H1 (cell line): ENCODE measurements around the gene VAT1. TPM values are rescaled to one million over a fixed set of nuclear protein-coding genes. Genes with fewer than 3 reads are reported as not detected.

ENCODE experiments used
- CTCF ChIA-PET: fragments of 300-600 bp; sonication (Branson Sonifier 250); formaldehyde crosslinking; loops from one replicate; lab custom pipeline; 2021; ENCODE audit not compliant: partially characterized antibody; lab: Charles Lee
- POLR2A ChIA-PET: fragments of 300-600 bp; sonication (Branson Sonifier 250); formaldehyde crosslinking; loops from one replicate; lab custom pipeline; 2021; ENCODE audit warnings: inconsistent platforms; ENCODE audit not compliant: partially characterized antibody; lab: Charles Lee
- DNase-seq, 2 experiments: peaks; one replicate each; pipeline versions ENCODE4 v3.0.0 to v3.0.0-alpha.2; 2010 to 2022; ENCODE audit warnings: low spot score in 2 of 2, low read depth in 1 of 2, mixed read lengths in 1 of 2
- FAIRE-seq: peaks from 2 replicates; lab custom pipeline; 2011; peaks lifted over from hg19 to GRCh38; lab: Jason Lieb, UNC
- H2AFZ ChIP-seq: 2 replicates; pipeline ENCODE4 v1.8.1; 2012; ENCODE audit warnings: low read length, inconsistent platforms
- H2AK5ac ChIP-seq: 2 replicates; pipeline ENCODE4 v1.6.1; 2013; ENCODE audit warnings: low read depth, low read length
- H2BK120ac ChIP-seq: replicated peaks from 2 replicates; pipeline ENCODE3; 2013; ENCODE audit warnings: low read depth, low read length, inconsistent platforms
- H2BK12ac ChIP-seq: 2 replicates; pipeline ENCODE4 v1.6.1; 2013; ENCODE audit warnings: low read depth, low read length
- H2BK15ac ChIP-seq: 2 replicates; pipeline ENCODE4 v1.6.1; 2013; ENCODE audit warnings: low read length
- H2BK20ac ChIP-seq: 2 replicates; pipeline ENCODE4 v1.6.1; 2013; ENCODE audit warnings: low read length
- H2BK5ac ChIP-seq: 2 replicates; pipeline ENCODE4 v1.6.1; 2013; ENCODE audit warnings: low read depth, low read length
- H3K14ac ChIP-seq: 2 replicates; pipeline ENCODE4 v1.6.1; 2013; ENCODE audit warnings: inconsistent platforms; ENCODE audit not compliant: insufficient read length
- H3K18ac ChIP-seq: 2 replicates; pipeline ENCODE4 v1.6.1; 2013; ENCODE audit warnings: low read length; ENCODE audit errors: extremely low read depth
- H3K23ac ChIP-seq: 2 replicates; pipeline ENCODE4 v1.6.1; 2013; ENCODE audit warnings: inconsistent platforms; ENCODE audit not compliant: insufficient read length
- H3K23me2 ChIP-seq: 2 replicates; pipeline ENCODE4 v1.6.1; 2013; ENCODE audit warnings: low read depth, low read length
- H3K27ac ChIP-seq: 2 replicates; pipeline ENCODE4 v1.6.1; 2011; ENCODE audit warnings: low read depth, low read length, inconsistent platforms
- H3K27me3 ChIP-seq, 4 experiments: replicated peaks in 1 of 4; 1 replicate in 1 of 4; 2 replicates in 3 of 4; pipeline versions ENCODE4 v1.6.1 to v1.8.1; 2011 to 2013; ENCODE audit warnings: low read length in 3 of 4, mild to moderate bottlenecking in 3 of 4, inconsistent platforms in 2 of 4, mixed read lengths in 2 of 4, moderate library complexity in 1 of 4; ENCODE audit not compliant: control insufficient read depth in 3 of 4, insufficient read depth in 3 of 4; ENCODE audit errors: extremely low read depth in 1 of 4
- H3K36me3 ChIP-seq, 4 experiments: 2 replicates each; pipeline versions ENCODE4 v1.6.1 to v1.8.1; 2011 to 2013; ENCODE audit warnings: mild to moderate bottlenecking in 4 of 4, low read length in 3 of 4, moderate library complexity in 2 of 4, control low read depth in 1 of 4, inconsistent platforms in 1 of 4; ENCODE audit not compliant: insufficient read depth in 4 of 4, control insufficient read depth in 2 of 4
- H3K4ac ChIP-seq: replicated peaks from 2 replicates; pipeline ENCODE3; 2013; ENCODE audit warnings: low read length, low read depth, mixed read lengths, inconsistent platforms; ENCODE audit not compliant: insufficient read length
- H3K4me1 ChIP-seq, 4 experiments: replicated peaks in 1 of 4; 1 replicate in 1 of 4; 2 replicates in 3 of 4; pipeline versions ENCODE4 v1.6.1 to v1.8.1; 2011 to 2013; ENCODE audit warnings: low read length in 3 of 4, inconsistent platforms in 2 of 4, mixed read lengths in 1 of 4; ENCODE audit not compliant: insufficient read depth in 4 of 4, control insufficient read depth in 3 of 4
- H3K4me2 ChIP-seq, 2 experiments: 2 replicates each; pipeline versions ENCODE4 v1.6.1 to v1.8.1; 2011 to 2013; ENCODE audit warnings: low read depth in 2 of 2, low read length in 2 of 2, control low read depth in 1 of 2, inconsistent platforms in 1 of 2, mild to moderate bottlenecking in 1 of 2; ENCODE audit not compliant: insufficient read depth in 1 of 2
- H3K4me3 ChIP-seq, 4 experiments: fragments of 200-600, 300-600 bp in 1 of 4; sonication (generic), shearing (Covaris generic), sonication (Bioruptor Twin) in 1 of 4; 2 replicates each; pipeline versions ENCODE4 v1.5.1 to v1.8.1; 2011 to 2016; ENCODE audit warnings: low read length in 4 of 4, low read depth in 3 of 4, control low read depth in 2 of 4, inconsistent platforms in 2 of 4, mild to moderate bottlenecking in 2 of 4, mixed read lengths in 1 of 4, moderate library complexity in 1 of 4; ENCODE audit not compliant: insufficient read depth in 2 of 4; ENCODE audit errors: extremely low read depth in 1 of 4
- H3K56ac ChIP-seq: replicated peaks from 2 replicates; pipeline ENCODE3; 2013; ENCODE audit warnings: low read depth, mild to moderate bottlenecking, mixed read lengths, low read length, inconsistent platforms; ENCODE audit not compliant: insufficient read length
- H3K79me1 ChIP-seq: 2 replicates; pipeline ENCODE4 v1.6.1; 2013; ENCODE audit warnings: low read depth, low read length, control low read depth
- H3K79me2 ChIP-seq, 2 experiments: 2 replicates each; pipeline versions ENCODE4 v1.6.1 to v1.8.1; 2012 to 2013; ENCODE audit warnings: low read length in 2 of 2, mild to moderate bottlenecking in 2 of 2, inconsistent platforms in 1 of 2; ENCODE audit not compliant: insufficient read depth in 2 of 2, control insufficient read depth in 1 of 2
- H3K9ac ChIP-seq, 4 experiments: replicated peaks in 1 of 4; 1 replicate in 1 of 4; 2 replicates in 3 of 4; pipeline versions ENCODE4 v1.6.1 to v1.8.1; 2011 to 2013; ENCODE audit warnings: low read depth in 3 of 4, low read length in 3 of 4, control low read depth in 2 of 4, mild to moderate bottlenecking in 2 of 4, moderate library complexity in 2 of 4, inconsistent platforms in 1 of 4; ENCODE audit errors: extremely low read depth in 1 of 4
- H3K9me3 ChIP-seq, 2 experiments: 2 replicates each; pipeline versions ENCODE4 v1.6.1 to v1.8.1; 2012 to 2013; ENCODE audit warnings: mild to moderate bottlenecking in 2 of 2, moderate library complexity in 2 of 2, control low read depth in 1 of 2, inconsistent platforms in 1 of 2, low read depth in 1 of 2, low read length in 1 of 2, mixed read lengths in 1 of 2; ENCODE audit not compliant: insufficient read depth in 2 of 2
- H4K20me1 ChIP-seq, 2 experiments: replicated peaks in 1 of 2; 2 replicates each; pipeline versions ENCODE3 to v1.8.1; 2011 to 2013; ENCODE audit warnings: inconsistent platforms in 2 of 2, low read length in 2 of 2, mild to moderate bottlenecking in 1 of 2; ENCODE audit not compliant: insufficient read depth in 2 of 2, control insufficient read depth in 1 of 2
- H4K5ac ChIP-seq: 2 replicates; pipeline ENCODE4 v1.6.1; 2013; ENCODE audit warnings: low read length, low read depth, mixed read lengths, inconsistent platforms; ENCODE audit not compliant: insufficient read length
- H4K8ac ChIP-seq: 2 replicates; pipeline ENCODE4 v1.8.0; 2013; ENCODE audit warnings: mild to moderate bottlenecking, moderate library complexity, low read length, inconsistent platforms; ENCODE audit not compliant: insufficient read depth; ENCODE audit errors: extremely low read depth
- H4K91ac ChIP-seq: replicated peaks from 2 replicates; pipeline ENCODE3; 2013; ENCODE audit warnings: low read length, mixed read lengths, inconsistent platforms; ENCODE audit not compliant: insufficient read length
- CEBPB ChIP-seq: IDR thresholded peaks from 2 replicates; pipeline ENCODE4 v1.6.1; 2012; ENCODE audit warnings: low read depth, low read length
- RXRA ChIP-seq: IDR thresholded peaks from 2 replicates; pipeline ENCODE4 v1.6.1; 2011; ENCODE audit warnings: low read depth, mild to moderate bottlenecking, low read length, moderate library complexity; ENCODE audit not compliant: insufficient read depth
- WGBS, 2 experiments: shearing (Covaris generic) in 1 of 2; methylation state at CpG; one replicate each; pipeline versions ENCODE4 v1.1.6 to v1.1.7; 2013 to 2015; ENCODE audit warnings: low lambda C conversion rate in 2 of 2, mixed read lengths in 2 of 2, inconsistent platforms in 1 of 2, low coverage in 1 of 2, missing lambda C conversion rate in 1 of 2; ENCODE audit not compliant: insufficient replicate concordance in 2 of 2, insufficient coverage in 1 of 2, insufficient read length in 1 of 2; ENCODE audit errors: extremely low coverage in 1 of 2, missing lambda C conversion rate in 1 of 2; 5-methylcytosine and 5-hydroxymethylcytosine counted together
- polyA plus RNA-seq, 7 experiments: library from polyadenylated mRNA; depleted of rRNA in 3 of 7; stranded (reverse) in 5 of 7; unstranded in 2 of 7; fragments of >200 nt in 5 of 7; fragments of 200-250 nt in 2 of 7; gene quantifications; 1 replicate in 5 of 7; 2 replicates in 1 of 7; 4 replicates in 1 of 7; pipeline versions ENCODE4 v1.2.1 to v1.2.3, GENCODE V29; 2011 to 2013; ENCODE audit warnings: missing spikeins in 2 of 7, mixed read lengths in 2 of 7
- total RNA-seq: library from RNA; stranded (reverse); fragmentation: NEBNext Ultra II Directional; extraction: Animal tissue kit (Norgen Biotek cat#: 25700); gene quantifications from 2 replicates; pipeline ENCODE4 v1.2.1, GENCODE V29; 2021
- TF ChIP-seq, protein P1 (sequence below): IDR thresholded peaks from 2 replicates; pipeline ENCODE4 v1.6.1; 2012; ENCODE audit warnings: low read length, inconsistent platforms

The VAT1 gene
- total and polyA plus RNA-seq, 2 of the 8 experiments (the other 6 are each of a cell fraction or from before 2014, with no cell fraction given) = 200 to 295 TPM

- Histone ChIP-seq H3K18ac (no peak overlapping the region), H3K79me1 (peaks cover 2% of the 10 kb centered on the region; the same call in 1 of the 2 replicates), H2BK5ac (no peak overlapping the region), H3K23ac (no peak overlapping the region), H4K5ac (no peak overlapping the region), H3K27me3 (no peaks in the 10 kb centered on the region), H3K79me2 (peaks cover 11 to 20% of the 10 kb centered on the region in 2 experiments), H3K27ac (no peak overlapping the region), H3K9me3 (no peaks in the 10 kb centered on the region), H2BK20ac (no peak overlapping the region), H2BK12ac (no peak overlapping the region), H3K4me1 (peaks cover 3 to 12% (median 4%) of the 10 kb centered on the region in 4 experiments; a peak in 6 of 7 replicates)
- CTCF ChIA-PET = interaction anchor here (0.5 to 2.7 kb wide), 23 partner anchors 9 to 217 kb away, joined by 3 to 20 read pairs (median 5); partner anchors contain the start of genes IFI35 and WNK4
- WGBS, 2 experiments = 35% methylated on average over 5 of the region's 5 CpGs; no CpG with 5 or more reads in 1 of the 2 experiments
- POLR2A ChIA-PET = interaction anchor here (0.6 to 8.2 kb wide), 55 partner anchors 10 to 1201 kb away, joined by 3 to 123 read pairs (median 5); partner anchors contain the start of genes AARSD1, BECN1, BRCA1 and IFI35
- TF ChIP-seq RXRA = no peak
- TF ChIP-seq, protein P1, sequence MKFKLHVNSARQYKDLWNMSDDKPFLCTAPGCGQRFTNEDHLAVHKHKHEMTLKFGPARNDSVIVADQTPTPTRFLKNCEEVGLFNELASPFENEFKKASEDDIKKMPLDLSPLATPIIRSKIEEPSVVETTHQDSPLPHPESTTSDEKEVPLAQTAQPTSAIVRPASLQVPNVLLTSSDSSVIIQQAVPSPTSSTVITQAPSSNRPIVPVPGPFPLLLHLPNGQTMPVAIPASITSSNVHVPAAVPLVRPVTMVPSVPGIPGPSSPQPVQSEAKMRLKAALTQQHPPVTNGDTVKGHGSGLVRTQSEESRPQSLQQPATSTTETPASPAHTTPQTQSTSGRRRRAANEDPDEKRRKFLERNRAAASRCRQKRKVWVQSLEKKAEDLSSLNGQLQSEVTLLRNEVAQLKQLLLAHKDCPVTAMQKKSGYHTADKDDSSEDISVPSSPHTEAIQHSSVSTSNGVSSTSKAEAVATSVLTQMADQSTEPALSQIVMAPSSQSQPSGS = no peak
- no peak for TF ChIP-seq CEBPB
- TF ChIP-seq, all 59 proteins: peak for 0
- DNase-seq = no peak
- H3K56ac ChIP-seq = no peak overlapping the region
- no peak overlapping the region for H4K8ac ChIP-seq
- H2BK120ac ChIP-seq = no peak overlapping the region
- peak overlapping the region; percentile 42 to 74 for H3K4me2 ChIP-seq
- H3K4ac ChIP-seq = no peak overlapping the region
- peaks cover 17 to 37% (median 26%) of the 10 kb centered on the region in 4 experiments for H3K36me3 ChIP-seq
- H2BK15ac ChIP-seq = no peak overlapping the region
- H3K14ac ChIP-seq = no peak overlapping the region
- no peak overlapping the region for H4K91ac ChIP-seq
- FAIRE-seq = no peak
- H2AFZ ChIP-seq = peak overlapping the region; percentile 5; the same call in 1 of the 2 replicates
- H4K20me1 ChIP-seq = peaks cover 3 to 10% of the 10 kb centered on the region in 2 experiments
- H2AK5ac ChIP-seq = no peak overlapping the region
- no peak overlapping the region for H3K9ac ChIP-seq
- peak overlapping the region; percentile 4 to 86 (median 15); a peak in 4 of 8 replicates for H3K4me3 ChIP-seq
- H3K23me2 ChIP-seq = peaks cover 7% of the 10 kb centered on the region
These were observed 24.7 kb downstream of the VAT1 start for GRCh38 chr17:42997390-42997983.
